Measurements from ENCODE around the gene SLC5A5. TPM values are rescaled to one million over a fixed set of nuclear protein-coding genes. Genes with fewer than 3 reads are reported as not detected.

The SLC5A5 gene
- total RNA-seq, 1 donor from 2014 or later: not detected

DNA sequence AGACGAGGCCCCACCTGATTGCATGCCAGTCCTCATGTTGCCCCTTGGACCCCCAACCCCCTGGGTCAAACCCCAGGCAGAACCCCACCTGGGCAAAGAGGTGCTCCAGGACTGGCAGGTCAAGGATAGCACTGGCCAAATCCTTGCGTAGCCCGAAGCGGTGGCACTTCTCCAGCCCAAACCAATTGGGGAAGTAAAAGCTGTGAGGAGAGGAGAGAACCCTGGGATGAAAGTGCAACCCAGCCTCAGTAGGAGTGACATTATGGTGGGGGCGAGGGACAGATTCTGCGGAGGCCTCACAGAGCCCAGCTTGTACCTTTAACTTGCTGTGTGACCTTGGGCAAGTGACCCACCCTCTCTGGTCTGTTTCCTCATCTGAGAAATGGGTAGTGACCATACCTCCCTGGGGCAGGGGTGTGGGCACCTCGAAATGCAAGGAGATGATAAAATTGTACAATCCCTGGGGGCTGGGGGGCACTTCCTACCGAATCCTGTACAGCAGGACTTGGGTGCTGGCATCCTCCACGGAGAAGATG is 28.4 kb upstream of the SLC5A5 start:
- H3K27me3 ChIP-seq: peaks cover 5% of the 10 kb centered on the region
- no peak for ATAC-seq
- no peak for DNase-seq
- peaks cover 5% of the 10 kb centered on the region for H3K4me1 ChIP-seq
- H3K36me3 ChIP-seq: no peaks in the 10 kb centered on the region
- intact Hi-C loops (cut with DNase I): no loop called here
- H3K9me3 ChIP-seq: no peaks in the 10 kb centered on the region
- no peak overlapping the region for H3K4me3 ChIP-seq
- no peak overlapping the region for H3K27ac ChIP-seq
- TF ChIP-seq, protein P1, sequence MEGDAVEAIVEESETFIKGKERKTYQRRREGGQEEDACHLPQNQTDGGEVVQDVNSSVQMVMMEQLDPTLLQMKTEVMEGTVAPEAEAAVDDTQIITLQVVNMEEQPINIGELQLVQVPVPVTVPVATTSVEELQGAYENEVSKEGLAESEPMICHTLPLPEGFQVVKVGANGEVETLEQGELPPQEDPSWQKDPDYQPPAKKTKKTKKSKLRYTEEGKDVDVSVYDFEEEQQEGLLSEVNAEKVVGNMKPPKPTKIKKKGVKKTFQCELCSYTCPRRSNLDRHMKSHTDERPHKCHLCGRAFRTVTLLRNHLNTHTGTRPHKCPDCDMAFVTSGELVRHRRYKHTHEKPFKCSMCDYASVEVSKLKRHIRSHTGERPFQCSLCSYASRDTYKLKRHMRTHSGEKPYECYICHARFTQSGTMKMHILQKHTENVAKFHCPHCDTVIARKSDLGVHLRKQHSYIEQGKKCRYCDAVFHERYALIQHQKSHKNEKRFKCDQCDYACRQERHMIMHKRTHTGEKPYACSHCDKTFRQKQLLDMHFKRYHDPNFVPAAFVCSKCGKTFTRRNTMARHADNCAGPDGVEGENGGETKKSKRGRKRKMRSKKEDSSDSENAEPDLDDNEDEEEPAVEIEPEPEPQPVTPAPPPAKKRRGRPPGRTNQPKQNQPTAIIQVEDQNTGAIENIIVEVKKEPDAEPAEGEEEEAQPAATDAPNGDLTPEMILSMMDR (IDR thresholded peaks at IDR 0.05): no peak

DNA sequence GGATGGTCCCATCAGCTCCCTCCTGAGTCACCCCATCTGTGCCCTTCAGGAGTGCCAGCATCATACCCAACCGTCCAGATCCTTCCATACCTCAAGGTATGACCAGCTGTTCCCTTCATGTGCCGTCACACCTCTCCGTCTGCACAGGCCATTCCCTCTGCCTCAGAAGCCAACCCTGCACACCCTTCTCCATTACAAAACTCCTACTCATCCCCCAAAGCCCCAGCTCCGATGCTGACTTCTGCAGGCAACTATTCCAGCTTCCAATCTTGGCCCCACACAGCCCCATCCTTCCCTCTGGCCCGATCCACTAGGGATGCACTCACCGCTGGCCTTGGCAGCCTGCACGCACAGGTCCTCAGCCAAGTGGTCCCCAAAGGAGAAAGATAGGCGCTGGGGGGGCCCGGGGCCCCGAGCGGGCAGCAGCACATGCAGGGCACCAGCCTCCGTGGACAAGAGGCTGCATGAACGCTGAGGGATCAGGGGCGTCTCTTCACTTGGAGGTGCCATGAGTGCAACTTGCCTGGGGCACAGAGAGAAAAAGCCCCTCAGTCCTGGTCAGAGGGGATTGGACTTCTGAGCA is 27.7 kb upstream of the SLC5A5 start:
- H3K4me1 ChIP-seq: peaks cover 7% of the 10 kb centered on the region
- intact Hi-C loops (cut with DNase I): no loop called here
- ATAC-seq (no peak), DNase-seq (no peak)
- no peak overlapping the region for H3K27ac ChIP-seq
- no peaks in the 10 kb centered on the region for H3K9me3 ChIP-seq
- TF ChIP-seq, protein P1 (IDR thresholded peaks at IDR 0.05): no peak
- H3K27me3 ChIP-seq: peaks cover 5% of the 10 kb centered on the region
- H3K36me3 ChIP-seq: no peaks in the 10 kb centered on the region
- H3K4me3 ChIP-seq: no peak overlapping the region

DNA sequence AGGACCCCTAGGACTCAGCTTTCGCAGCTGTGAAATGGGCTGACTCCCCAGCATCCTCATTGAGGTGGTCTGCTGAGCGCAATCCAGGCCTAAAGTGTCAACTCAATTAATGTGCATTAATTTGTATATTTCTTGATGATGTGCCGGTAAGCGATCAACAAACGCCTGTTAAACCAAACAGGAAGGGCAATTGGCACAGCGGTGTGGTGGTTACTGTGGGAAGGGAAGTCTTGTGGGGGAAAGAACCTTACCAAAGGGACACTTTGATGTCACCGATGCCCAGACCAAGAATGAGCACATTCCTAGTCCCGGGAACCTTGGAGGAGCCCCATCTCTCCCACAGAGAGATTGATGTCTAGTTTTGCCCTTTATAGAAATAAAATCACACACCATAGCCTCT is 25.6 kb upstream of the SLC5A5 start:
- Histone ChIP-seq H3K36me3 (no peaks in the 10 kb centered on the region), H3K9me3 (no peaks in the 10 kb centered on the region), H3K27ac (no peak overlapping the region), H3K4me1 (peaks cover 10% of the 10 kb centered on the region), H3K4me3 (peak overlapping the region; percentile 8), H3K27me3 (peaks cover 5% of the 10 kb centered on the region)
- ATAC-seq: no peak
- intact Hi-C loops (cut with DNase I): no loop called here
- TF ChIP-seq, protein P1 (IDR thresholded peaks at IDR 0.05): no peak
- no peak for DNase-seq

DNA sequence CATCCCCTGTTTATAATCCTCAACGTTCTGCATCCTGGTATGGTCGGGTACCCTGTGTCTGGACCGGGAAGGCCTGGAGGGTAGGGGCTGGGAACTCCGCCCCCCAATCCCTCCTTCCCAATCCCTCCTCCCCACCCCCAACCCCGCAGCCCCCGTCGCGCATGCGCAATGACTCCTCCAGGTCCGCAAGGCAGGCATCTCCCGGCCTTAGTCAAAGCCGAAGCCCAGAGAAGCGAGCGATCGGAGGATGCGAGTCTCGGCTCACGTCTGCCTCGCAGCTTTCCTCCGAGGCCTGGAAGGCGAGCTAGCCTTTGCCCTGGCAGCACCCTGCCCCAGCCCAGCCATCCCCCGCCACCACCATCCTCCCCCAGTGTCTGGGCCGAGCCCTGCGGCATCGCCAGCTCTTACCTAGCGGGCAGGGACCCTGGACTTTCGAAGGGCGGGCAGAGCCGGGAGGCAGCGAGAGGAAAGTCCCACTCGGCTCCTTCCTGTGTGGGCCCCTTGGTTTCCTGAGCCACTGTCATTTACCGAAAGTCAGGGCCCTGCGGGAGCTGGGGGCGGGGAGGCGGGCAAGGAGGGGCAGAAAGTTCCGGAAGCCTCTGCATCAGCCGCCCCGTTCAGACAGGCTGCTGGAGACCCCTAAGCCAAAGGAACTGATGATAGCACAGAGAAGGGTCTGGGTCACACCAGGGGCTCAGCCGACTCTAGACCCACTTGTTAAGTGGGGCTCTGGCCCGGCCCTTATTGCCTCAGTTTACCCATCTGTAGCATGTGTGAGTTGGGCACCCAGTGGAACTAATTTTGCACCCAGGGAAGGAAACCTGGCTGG is 24.0 kb upstream of the SLC5A5 start, which contains the start of gene JAK3:
Gene JAK3 (minus strand): TSS at position 445 of the 829 bp plus-strand sequence. CDS start 3,565 bp downstream, outside the sequence.
- peaks cover 10% of the 10 kb centered on the region for H3K4me1 ChIP-seq

DNA sequence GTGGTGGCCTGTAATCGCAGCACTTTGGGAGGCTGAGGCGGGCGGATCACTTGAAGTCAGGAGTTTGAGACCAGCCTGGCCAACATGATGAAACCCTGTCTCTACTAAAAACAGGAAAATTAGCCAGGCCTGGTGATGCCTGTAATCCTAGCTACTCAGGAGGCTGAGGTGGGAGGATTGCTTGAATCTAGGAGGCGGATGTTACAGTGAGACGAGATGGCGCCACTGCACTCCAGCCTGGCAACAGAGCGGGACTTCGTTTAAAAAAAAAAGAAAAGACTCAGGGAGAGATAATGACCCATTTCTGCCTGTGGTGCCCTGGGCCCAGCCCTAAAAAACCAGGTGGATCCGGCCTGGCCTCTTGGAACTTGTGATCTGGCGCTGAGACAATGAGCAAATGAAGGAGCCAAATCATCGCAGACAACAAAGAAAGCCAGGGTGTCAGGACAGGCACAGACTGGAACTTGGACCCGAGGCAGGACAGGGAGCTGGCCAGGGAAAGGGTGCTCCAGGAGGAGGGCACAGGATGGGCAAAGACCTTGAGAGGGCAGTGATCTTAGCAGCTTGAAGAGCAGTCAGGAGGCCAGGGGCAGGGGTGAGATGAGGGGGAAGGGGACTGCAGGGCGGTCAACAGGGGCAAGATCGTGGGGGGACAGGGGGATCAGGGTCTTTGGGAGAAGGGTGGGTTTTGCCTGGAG is 23.0 kb upstream of the SLC5A5 start:
- ATAC-seq: no peak
- TF ChIP-seq, protein P1 (IDR thresholded peaks at IDR 0.05): no peak
- no peak overlapping the region for H3K4me3 ChIP-seq
- intact Hi-C loops (cut with DNase I): no loop called here
- H3K4me1 ChIP-seq: peaks cover 10% of the 10 kb centered on the region
- H3K9me3 ChIP-seq: no peaks in the 10 kb centered on the region
- no peak for DNase-seq
- no peaks in the 10 kb centered on the region for H3K36me3 ChIP-seq
- H3K27ac ChIP-seq: peak overlapping the region; percentile 85
- H3K27me3 ChIP-seq: peaks cover 5% of the 10 kb centered on the region

More for the DNA sequence above, 24.0 kb upstream of the SLC5A5 start, which contains the start of gene JAK3:
- ATAC-seq (peak; percentile 64), DNase-seq (no peak)
- Histone ChIP-seq H3K27me3 (peaks cover 5% of the 10 kb centered on the region), H3K9me3 (no peaks in the 10 kb centered on the region), H3K4me3 (peak within 1 kb of the TSS; percentile 51), H3K36me3 (no peaks in the 10 kb centered on the region), H3K27ac (peak within 1 kb of the TSS; percentile 85)
- TF ChIP-seq, protein P1 (IDR thresholded peaks at IDR 0.05): no peak
- intact Hi-C loops (cut with DNase I): no loop called here

Data from upper lobe of right lung (tissue), 1 donor.